22Rv1 (cell line): ENCODE data around the gene CPAMD8.

Experiments
- CTCF ChIP-seq: fragments of 450-650 bp; IDR thresholded peaks from 2 replicates; pipeline ENCODE4 v1.5.1; 2017; ENCODE audit warnings: mild to moderate bottlenecking
- ZFX ChIP-seq: fragments of 450-650 bp; IDR thresholded peaks from 2 replicates; pipeline ENCODE4 v1.6.1; 2017; ENCODE audit warnings: antibody characterized with exemption, borderline replicate concordance

GRCh38 chr19:17075035-17075863, 48.6 kb upstream of the CPAMD8 start, which contains the start of the genes HAUS8 and MYO9B:
- TF ChIP-seq CTCF (no peak), ZFX (no peak)
